H9 (cell line): ENCODE results near the gene MN1. TPM values are rescaled to one million over a fixed set of nuclear protein-coding genes. Genes with fewer than 3 reads are reported as not detected.
A peak's percentile ranks its signal among the peaks of the same experiment; 100 is the strongest.

Source experiments
- DNase-seq: peaks from one replicate; pipeline ENCODE4 v3.0.0-alpha.2; 2017
- H2AFZ ChIP-seq: one replicate; pipeline ENCODE4 v1.6.1; 2013; ENCODE audit warnings: mild to moderate bottlenecking, low read length, control low read depth, moderate library complexity
- H2AK5ac ChIP-seq: 2 replicates; pipeline ENCODE4 v1.6.1; 2013; ENCODE audit warnings: low read length, control low read depth, mixed read lengths; ENCODE audit not compliant: insufficient read length
- H2BK120ac ChIP-seq: one replicate; pipeline ENCODE4 v1.6.1; 2013; ENCODE audit warnings: low read depth, mild to moderate bottlenecking, low read length, control low read depth, inconsistent platforms; ENCODE audit not compliant: poor library complexity, severe bottlenecking
- H2BK12ac ChIP-seq: 2 replicates; pipeline ENCODE4 v1.6.1; 2013; ENCODE audit warnings: low read length, control low read depth, mixed read lengths, low read depth; ENCODE audit not compliant: insufficient read length
- H2BK15ac ChIP-seq: 2 replicates; pipeline ENCODE4 v1.6.1; 2013; ENCODE audit warnings: low read depth, low read length, control low read depth
- H2BK20ac ChIP-seq: one replicate; pipeline ENCODE4 v1.6.1; 2013; ENCODE audit warnings: low read depth, mild to moderate bottlenecking, low read length, control low read depth, inconsistent platforms; ENCODE audit not compliant: poor library complexity, severe bottlenecking
- H2BK5ac ChIP-seq: 2 replicates; pipeline ENCODE4 v1.6.1; 2013; ENCODE audit warnings: low read length, control low read depth, mixed read lengths; ENCODE audit not compliant: insufficient read length
- H3K14ac ChIP-seq: 2 replicates; pipeline ENCODE4 v1.6.1; 2013; ENCODE audit warnings: low read length, control low read depth; ENCODE audit not compliant: insufficient read depth
- H3K18ac ChIP-seq: 2 replicates; pipeline ENCODE4 v1.6.1; 2013; ENCODE audit warnings: low read depth, mild to moderate bottlenecking, mixed read lengths, low read length, control low read depth; ENCODE audit not compliant: insufficient read length
- H3K23ac ChIP-seq: 2 replicates; pipeline ENCODE4 v1.6.1; 2013; ENCODE audit warnings: low read length, control low read depth, mixed read lengths, low read depth; ENCODE audit not compliant: insufficient read length
- H3K23me2 ChIP-seq: 2 replicates; pipeline ENCODE4 v1.6.1; 2013; ENCODE audit warnings: low read depth, mild to moderate bottlenecking, mixed read lengths, low read length, control low read depth; ENCODE audit not compliant: insufficient read length, poor library complexity, severe bottlenecking
- H3K27ac ChIP-seq: 2 replicates; pipeline ENCODE4 v1.5.1; 2013; ENCODE audit warnings: low read length, control low read depth, mixed read lengths, low read depth; ENCODE audit not compliant: insufficient read length
- H3K27me3 ChIP-seq: 2 replicates; pipeline ENCODE4 v1.6.1; 2013; ENCODE audit warnings: low read length, control low read depth, inconsistent platforms; ENCODE audit not compliant: insufficient read depth
- H3K4ac ChIP-seq: 2 replicates; pipeline ENCODE4 v1.6.1; 2013; ENCODE audit warnings: low read depth, mild to moderate bottlenecking, control low read depth, inconsistent platforms, low read length, moderate library complexity
- H3K4me1 ChIP-seq: 2 replicates; pipeline ENCODE4 v1.6.1; 2013; ENCODE audit warnings: low read length, control low read depth, inconsistent platforms; ENCODE audit not compliant: insufficient read depth
- H3K4me2 ChIP-seq: 2 replicates; pipeline ENCODE4 v1.6.1; 2013; ENCODE audit warnings: low read length, control low read depth, mixed read lengths; ENCODE audit not compliant: insufficient read length, insufficient read depth
- H3K56ac ChIP-seq: 2 replicates; pipeline ENCODE4 v1.6.1; 2013; ENCODE audit warnings: low read depth, mild to moderate bottlenecking, mixed read lengths, low read length, control low read depth; ENCODE audit not compliant: insufficient read length
- H3K79me1 ChIP-seq: 2 replicates; pipeline ENCODE4 v1.6.1; 2013; ENCODE audit warnings: low read depth, mild to moderate bottlenecking, moderate library complexity, low read length, control low read depth, inconsistent platforms; ENCODE audit not compliant: insufficient read depth, poor library complexity, severe bottlenecking
- H3K79me2 ChIP-seq: 2 replicates; pipeline ENCODE4 v1.6.1; 2013; ENCODE audit warnings: low read length, control low read depth, inconsistent platforms; ENCODE audit not compliant: insufficient read depth
- H3K9ac ChIP-seq: 2 replicates; pipeline ENCODE4 v1.6.1; 2013; ENCODE audit warnings: low read length, control low read depth, mixed read lengths; ENCODE audit not compliant: insufficient read length; ENCODE audit errors: extremely low read depth
- H3K9me3 ChIP-seq: one replicate; pipeline ENCODE4 v1.6.1; 2013; ENCODE audit warnings: low read depth, low read length, inconsistent platforms; ENCODE audit not compliant: control insufficient read depth
- H3T11ph ChIP-seq: one replicate; pipeline ENCODE4 v1.6.1; 2013; ENCODE audit warnings: mild to moderate bottlenecking, low read length, control low read depth, inconsistent platforms
- H4K20me1 ChIP-seq: one replicate; pipeline ENCODE4 v1.6.1; 2013; ENCODE audit not compliant: control insufficient read depth, insufficient read length, insufficient read depth
- H4K5ac ChIP-seq: 2 replicates; pipeline ENCODE4 v1.6.1; 2013; ENCODE audit warnings: low read depth, mild to moderate bottlenecking, mixed read lengths, low read length, control low read depth; ENCODE audit not compliant: insufficient read length
- H4K8ac ChIP-seq: replicated peaks from 2 replicates; pipeline ENCODE4 v1.6.1; 2013; ENCODE audit warnings: low read length, control low read depth, mixed read lengths, low read depth; ENCODE audit not compliant: insufficient read length
- H4K91ac ChIP-seq: 2 replicates; pipeline ENCODE4 v1.6.1; 2013; ENCODE audit warnings: low read depth, mild to moderate bottlenecking, moderate library complexity, mixed read lengths, low read length, control low read depth; ENCODE audit not compliant: insufficient read length
- H3K27ac Mint-ChIP-seq, 3 experiments: 2 replicates in 2 of 3; 3 replicates in 1 of 3; pipeline ENCODE4 v1.8.0; 2020 to 2021; ENCODE audit warnings: mixed read lengths in 3 of 3, mild to moderate bottlenecking in 1 of 3, moderate library complexity in 1 of 3
- H3K27me3 Mint-ChIP-seq: 2 replicates; pipeline ENCODE4 v1.8.0; 2021; ENCODE audit warnings: low read depth, mild to moderate bottlenecking, moderate library complexity, mixed read lengths
- H3K36me3 Mint-ChIP-seq, 3 experiments: 2 replicates in 2 of 3; 3 replicates in 1 of 3; pipeline ENCODE4 v1.8.0; 2020 to 2021; ENCODE audit warnings: low read depth in 3 of 3, mixed read lengths in 3 of 3; ENCODE audit not compliant: insufficient read depth in 1 of 3
- H3K4me1 Mint-ChIP-seq, 2 experiments: 2 replicates each; pipeline ENCODE4 v1.8.0; 2020; ENCODE audit warnings: mixed read lengths in 2 of 2
- H3K4me3 Mint-ChIP-seq, 2 experiments: 2 replicates in 1 of 2; 3 replicates in 1 of 2; pipeline ENCODE4 v1.8.0; 2020 to 2021; ENCODE audit warnings: mild to moderate bottlenecking in 2 of 2, mixed read lengths in 2 of 2, moderate library complexity in 1 of 2
- H3K9me3 Mint-ChIP-seq, 2 experiments: 2 replicates in 1 of 2; 3 replicates in 1 of 2; pipeline ENCODE4 v1.8.0; 2020; ENCODE audit warnings: mild to moderate bottlenecking in 2 of 2, mixed read lengths in 2 of 2, moderate library complexity in 1 of 2
- CTCF ChIP-seq: fragments of 200-600 bp; sonication (generic); conservative IDR thresholded peaks from 3 replicates; pipeline ENCODE4 v1.8.0; 2021; ENCODE audit warnings: antibody characterized with exemption, mild to moderate bottlenecking
- WGBS: extraction: QIAGEN DNeasy Blood & Tissue Kit; methylation state at CpG from one replicate; pipeline ENCODE4 v1.1.7; 2013; ENCODE audit warnings: missing lambda C conversion rate, low lambda C conversion rate, mixed read lengths; ENCODE audit not compliant: insufficient read length; ENCODE audit errors: extremely low coverage; 5-methylcytosine and 5-hydroxymethylcytosine counted together
- total RNA-seq: library from RNA; stranded (reverse); gene quantifications from 2 replicates; pipeline ENCODE4 v1.2.1, GENCODE V29; 2021

The MN1 gene
- total RNA-seq, 1 experiment from 2014 or later: 2.8 TPM

GRCh38 chr22:27719535-27720227 is 81.9 kb downstream of the MN1 start:
- Histone ChIP-seq H3K23ac (no peak overlapping the region), H3K9ac (no peak overlapping the region), H3K14ac (no peak overlapping the region), H3K23me2 (no peaks in the 10 kb centered on the region), H2AK5ac (no peak overlapping the region), H3K79me1 (peaks cover 12% of the 10 kb centered on the region), H2BK12ac (no peak overlapping the region), H3K56ac (no peak overlapping the region), H2BK120ac (no peak overlapping the region), H3K27me3 (no peaks in the 10 kb centered on the region), H3K4ac (no peak overlapping the region), H3K4me2 (no peak overlapping the region), H3K9me3 (no peaks in the 10 kb centered on the region), H2BK15ac (no peak overlapping the region), H3K4me1 (peaks cover 9% of the 10 kb centered on the region; the same call in 1 of the 2 replicates), H4K20me1 (no peaks in the 10 kb centered on the region), H2BK5ac (no peak overlapping the region), H4K5ac (no peak overlapping the region), H3K27ac (no peak overlapping the region), H4K8ac (no peak overlapping the region), H4K91ac (no peak overlapping the region), H3T11ph (no peak overlapping the region), H3K18ac (no peak overlapping the region), H3K79me2 (peaks cover 29% of the 10 kb centered on the region; the same call in 1 of the 2 replicates), H2AFZ (no peak overlapping the region), H2BK20ac (no peak overlapping the region)
- no peaks in the 10 kb centered on the region for H3K27me3 Mint-ChIP-seq
- DNase-seq: peak; percentile 72
- no CpG with 5 or more reads among the region's 8 CpGs for WGBS
- H3K4me1 Mint-ChIP-seq: peaks cover 36 to 39% of the 10 kb centered on the region in 2 experiments
- H3K36me3 Mint-ChIP-seq: peaks cover 16 to 20% (median 17%) of the 10 kb centered on the region in 3 experiments
- peak overlapping the region in 1 of 3 experiments; percentile 37; a peak in 1 of 7 replicates for H3K27ac Mint-ChIP-seq
- TF ChIP-seq CTCF: no peak
- H3K9me3 Mint-ChIP-seq: peaks cover 11 to 12% of the 10 kb centered on the region in 2 experiments; a peak in 4 of 5 replicates
- no peak overlapping the region for H3K4me3 Mint-ChIP-seq
